GM18861 (cell line): ENCODE results near the gene TMUB1.

ENCODE experiments used
- ATAC-seq: cut with Tn5 transposase; IDR thresholded peaks from one replicate; pipeline ENCODE4 v1.9.1; 2021; ENCODE audit not compliant: unreplicated experiment

Gene TMUB1

DNA sequence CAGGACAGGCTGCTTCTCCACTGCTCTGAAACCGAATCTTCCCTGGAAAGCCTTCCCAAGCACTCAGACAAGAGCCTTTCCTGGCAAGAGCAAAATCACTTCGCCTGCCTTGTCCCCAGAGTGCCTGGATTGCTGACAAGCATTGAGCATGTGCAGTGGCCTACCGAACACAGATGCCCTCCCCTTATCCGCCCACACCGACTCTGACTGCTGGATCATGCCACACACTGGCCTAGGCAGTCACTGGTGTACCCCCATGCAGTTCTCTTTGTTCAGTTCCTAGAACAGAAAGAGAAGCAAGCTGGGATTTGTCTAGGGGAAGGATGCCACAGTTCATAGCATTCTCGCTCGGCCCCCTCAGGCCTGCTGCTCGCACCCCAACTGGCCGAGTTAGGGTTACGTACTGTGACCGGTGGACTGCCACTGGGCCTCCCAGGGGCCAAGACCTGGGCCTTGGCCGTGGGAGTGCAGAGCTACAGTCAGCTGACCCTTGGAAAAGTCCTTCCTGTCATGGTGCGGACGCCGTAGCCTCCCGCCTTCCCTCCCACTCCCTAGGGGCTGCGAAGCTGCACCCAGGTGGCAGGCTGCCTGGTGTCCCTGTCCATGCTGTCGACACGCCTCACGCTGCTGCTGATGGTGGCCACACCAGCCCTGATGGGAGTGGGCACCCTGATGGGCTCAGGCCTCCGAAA, 48.1 kb downstream of the TMUB1 start:
- ATAC-seq, result no peak

DNA sequence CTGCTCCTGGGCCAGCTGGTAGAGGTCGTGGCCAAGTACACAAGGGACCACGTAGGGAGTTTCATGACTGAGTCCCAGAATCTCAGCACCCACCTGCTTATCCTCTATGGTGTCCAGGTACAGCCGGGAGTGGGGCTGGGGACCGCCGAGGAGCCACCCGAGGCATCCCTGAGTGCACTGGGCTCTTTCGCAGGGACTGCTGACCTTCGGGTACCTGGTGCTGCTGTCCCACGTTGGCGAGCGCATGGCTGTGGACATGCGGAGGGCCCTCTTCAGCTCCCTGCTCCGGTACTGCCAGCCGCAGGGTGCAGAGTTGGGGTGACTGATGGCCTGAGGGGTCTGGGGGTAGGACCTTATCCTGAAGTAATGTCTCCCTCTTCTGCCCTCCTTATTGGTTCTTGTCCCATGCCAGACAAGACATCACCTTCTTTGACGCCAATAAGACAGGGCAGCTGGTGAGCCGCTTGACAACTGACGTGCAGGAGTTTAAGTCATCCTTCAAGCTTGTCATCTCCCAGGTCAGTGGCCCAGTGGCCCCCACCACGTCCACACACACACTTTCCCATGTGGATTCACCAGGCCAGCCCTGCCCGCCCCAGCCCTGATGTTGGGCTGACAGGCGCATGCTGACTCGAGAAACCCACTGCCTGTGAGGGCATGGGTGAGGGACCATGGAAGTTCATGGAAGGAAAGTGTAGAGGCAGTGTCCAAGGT, 48.8 kb downstream of the TMUB1 start:
- no peak for ATAC-seq

DNA sequence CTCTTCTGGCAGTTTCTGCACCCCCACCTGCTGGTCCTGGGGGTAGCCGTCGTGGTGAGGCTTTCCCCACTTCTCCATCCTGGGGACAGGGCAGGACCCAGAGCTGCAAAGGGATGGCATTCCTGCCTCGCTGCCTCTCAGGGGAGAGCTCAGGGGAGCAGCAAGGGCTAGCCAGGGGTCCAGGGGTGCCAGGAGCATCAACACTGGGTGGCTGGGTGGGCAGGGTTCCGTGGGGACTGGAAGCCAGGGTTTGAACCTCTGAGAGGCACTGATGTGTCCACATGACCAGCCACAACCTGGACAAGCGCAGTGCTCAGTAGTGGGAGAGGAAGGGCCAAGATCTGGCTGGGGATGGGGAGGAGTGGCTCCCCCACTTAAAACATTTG, 49.4 kb downstream of the TMUB1 start:
- no peak for ATAC-seq

DNA sequence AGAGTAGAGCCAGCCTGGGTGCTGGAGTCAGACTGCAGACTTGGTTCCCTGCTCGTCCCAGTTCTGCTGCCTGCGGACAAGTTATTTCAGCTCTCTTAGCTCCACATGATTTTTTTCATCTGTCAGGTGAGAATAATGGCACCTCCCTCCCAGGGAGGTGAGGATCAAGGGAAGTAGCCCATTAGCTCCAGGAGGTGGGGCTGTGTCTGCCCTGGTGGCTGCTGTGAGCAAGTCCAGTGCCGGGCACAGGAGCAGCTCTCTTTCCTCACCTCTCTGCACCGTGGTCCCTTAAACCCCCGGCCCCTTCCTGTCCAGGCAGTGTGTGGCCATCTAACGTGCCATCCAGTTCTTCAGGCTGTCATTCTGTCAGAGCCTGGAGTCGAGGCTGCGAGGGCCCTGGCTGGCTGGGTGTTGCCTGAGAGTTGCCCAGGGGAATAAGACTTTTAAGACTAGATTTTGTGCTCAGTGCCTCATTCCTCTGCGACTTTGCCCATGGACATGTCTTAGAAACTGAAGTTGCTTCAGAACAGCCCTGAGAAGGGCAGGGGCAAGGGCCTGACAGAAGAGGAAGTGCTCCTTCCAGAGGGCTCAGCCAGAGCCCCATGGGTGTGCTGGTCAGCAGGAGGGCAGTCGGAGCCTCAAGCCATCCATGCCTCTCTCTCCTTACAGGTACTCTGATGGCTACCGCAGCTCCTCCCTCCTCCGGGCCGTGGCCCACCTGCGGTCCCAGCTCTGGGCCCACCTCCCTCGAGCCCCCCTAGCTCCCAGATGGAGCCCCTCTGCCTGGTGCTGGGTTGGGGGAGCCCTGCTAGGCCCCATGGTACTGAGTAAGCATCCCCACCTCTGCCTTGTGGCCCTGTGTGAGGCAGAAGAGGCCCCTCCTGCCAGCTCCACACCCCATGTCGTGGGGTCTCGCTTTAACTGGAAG, 50.1 kb downstream of the TMUB1 start:
- no peak for ATAC-seq
